Measurements from ENCODE around the gene CA5B.

- TF ChIP-seq, protein P1, sequence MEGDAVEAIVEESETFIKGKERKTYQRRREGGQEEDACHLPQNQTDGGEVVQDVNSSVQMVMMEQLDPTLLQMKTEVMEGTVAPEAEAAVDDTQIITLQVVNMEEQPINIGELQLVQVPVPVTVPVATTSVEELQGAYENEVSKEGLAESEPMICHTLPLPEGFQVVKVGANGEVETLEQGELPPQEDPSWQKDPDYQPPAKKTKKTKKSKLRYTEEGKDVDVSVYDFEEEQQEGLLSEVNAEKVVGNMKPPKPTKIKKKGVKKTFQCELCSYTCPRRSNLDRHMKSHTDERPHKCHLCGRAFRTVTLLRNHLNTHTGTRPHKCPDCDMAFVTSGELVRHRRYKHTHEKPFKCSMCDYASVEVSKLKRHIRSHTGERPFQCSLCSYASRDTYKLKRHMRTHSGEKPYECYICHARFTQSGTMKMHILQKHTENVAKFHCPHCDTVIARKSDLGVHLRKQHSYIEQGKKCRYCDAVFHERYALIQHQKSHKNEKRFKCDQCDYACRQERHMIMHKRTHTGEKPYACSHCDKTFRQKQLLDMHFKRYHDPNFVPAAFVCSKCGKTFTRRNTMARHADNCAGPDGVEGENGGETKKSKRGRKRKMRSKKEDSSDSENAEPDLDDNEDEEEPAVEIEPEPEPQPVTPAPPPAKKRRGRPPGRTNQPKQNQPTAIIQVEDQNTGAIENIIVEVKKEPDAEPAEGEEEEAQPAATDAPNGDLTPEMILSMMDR (conservative IDR thresholded peaks at IDR 0.05) = no peak
- no peak for TF ChIP-seq ZFX (IDR thresholded peaks at IDR 0.05)
Observed at GRCh38 chrX:15804563-15804962, 66.5 kb downstream of the CA5B start.
